Measurements from ENCODE around the gene UBE2R2.

Gene UBE2R2

DNA sequence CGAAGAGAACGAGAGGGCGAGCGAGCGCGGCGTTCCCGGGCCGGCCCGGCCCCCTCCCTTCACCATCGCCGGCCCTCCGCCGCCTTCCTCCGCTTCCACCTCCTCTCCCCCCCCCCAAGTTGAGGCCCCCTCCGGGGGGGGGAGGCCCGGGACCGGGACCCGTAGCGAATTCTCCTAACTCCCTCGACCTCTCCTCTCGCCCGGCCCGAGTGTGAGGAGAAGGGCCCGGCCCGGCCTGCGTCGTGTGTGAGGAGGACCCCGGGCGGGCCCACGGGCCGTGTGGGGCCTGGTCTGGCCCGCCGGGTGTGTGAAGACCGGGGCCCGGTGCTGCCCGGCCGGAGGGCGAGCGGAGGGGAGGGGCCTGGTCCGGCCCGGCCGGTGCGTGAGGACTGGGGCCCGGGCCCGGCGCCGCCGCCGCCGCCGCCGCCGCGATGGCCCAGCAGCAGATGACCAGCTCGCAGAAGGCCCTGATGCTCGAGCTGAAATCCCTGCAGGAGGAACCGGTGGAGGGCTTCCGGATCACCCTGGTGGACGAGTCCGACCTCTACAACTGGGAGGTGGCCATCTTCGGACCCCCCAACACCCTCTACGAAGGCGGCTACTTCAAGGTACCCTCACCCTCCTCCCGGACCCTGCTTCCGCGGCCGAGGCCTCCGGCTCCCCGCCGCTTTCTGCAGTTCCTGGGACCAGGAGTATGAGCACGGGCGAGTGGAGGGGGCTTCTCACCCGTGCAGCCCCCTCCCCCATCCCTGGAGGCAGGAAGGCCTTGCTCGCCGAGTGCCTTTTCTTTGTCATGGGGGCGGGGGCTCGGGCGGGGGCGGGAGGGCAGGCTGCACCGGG, 587 bp downstream of the UBE2R2 start:
- peak overlapping the region; percentile 98 for H3K27ac ChIP-seq (ENCODE audit: low read length)
- peak overlapping the region; percentile 78 for H2AFZ ChIP-seq (ENCODE audit: low read depth, low read length)
- no peak for TF ChIP-seq EZH2 (IDR thresholded peaks at IDR 0.05; ENCODE audit: borderline replicate concordance, low read depth, low read length, severe bottlenecking)
- TF ChIP-seq, protein P1, sequence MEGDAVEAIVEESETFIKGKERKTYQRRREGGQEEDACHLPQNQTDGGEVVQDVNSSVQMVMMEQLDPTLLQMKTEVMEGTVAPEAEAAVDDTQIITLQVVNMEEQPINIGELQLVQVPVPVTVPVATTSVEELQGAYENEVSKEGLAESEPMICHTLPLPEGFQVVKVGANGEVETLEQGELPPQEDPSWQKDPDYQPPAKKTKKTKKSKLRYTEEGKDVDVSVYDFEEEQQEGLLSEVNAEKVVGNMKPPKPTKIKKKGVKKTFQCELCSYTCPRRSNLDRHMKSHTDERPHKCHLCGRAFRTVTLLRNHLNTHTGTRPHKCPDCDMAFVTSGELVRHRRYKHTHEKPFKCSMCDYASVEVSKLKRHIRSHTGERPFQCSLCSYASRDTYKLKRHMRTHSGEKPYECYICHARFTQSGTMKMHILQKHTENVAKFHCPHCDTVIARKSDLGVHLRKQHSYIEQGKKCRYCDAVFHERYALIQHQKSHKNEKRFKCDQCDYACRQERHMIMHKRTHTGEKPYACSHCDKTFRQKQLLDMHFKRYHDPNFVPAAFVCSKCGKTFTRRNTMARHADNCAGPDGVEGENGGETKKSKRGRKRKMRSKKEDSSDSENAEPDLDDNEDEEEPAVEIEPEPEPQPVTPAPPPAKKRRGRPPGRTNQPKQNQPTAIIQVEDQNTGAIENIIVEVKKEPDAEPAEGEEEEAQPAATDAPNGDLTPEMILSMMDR (IDR thresholded peaks at IDR 0.05; ENCODE audit: borderline replicate concordance, extremely low read depth, low read length, poor library complexity, severe bottlenecking) = peak; percentile 14
- no peaks in the 10 kb centered on the region for H3K27me3 ChIP-seq (ENCODE audit: insufficient read depth, low read length, poor library complexity)
- DNase-seq = peak; percentile 77
- H3K79me2 ChIP-seq (ENCODE audit: insufficient read depth, low read length) = peaks cover 63% of the 10 kb centered on the region
- peak; percentile 50 for ATAC-seq (ENCODE audit: insufficient read depth, low read depth)
- no peaks in the 10 kb centered on the region for H3K9me3 ChIP-seq (ENCODE audit: insufficient read depth, low read length, severe bottlenecking)
- peaks cover 39% of the 10 kb centered on the region for H3K4me1 ChIP-seq (ENCODE audit: insufficient read depth, low read length)
- peak overlapping the region; percentile 95 to 99; a peak in 3 of 4 replicates for H3K4me3 ChIP-seq (ENCODE audit: low read depth in 1 of 2, low read length in 2 of 2)
- H4K20me1 ChIP-seq (ENCODE audit: insufficient read depth, low read length) = peaks cover 35% of the 10 kb centered on the region
- H3K4me2 ChIP-seq (ENCODE audit: insufficient read depth, low read length) = peak overlapping the region; percentile 70
- peaks cover 4% of the 10 kb centered on the region; the same call in 1 of the 2 replicates for H3K36me3 ChIP-seq (ENCODE audit: insufficient read depth, low read length)
- H3K9ac ChIP-seq (ENCODE audit: low read depth, low read length) = peak overlapping the region; percentile 97

DNA sequence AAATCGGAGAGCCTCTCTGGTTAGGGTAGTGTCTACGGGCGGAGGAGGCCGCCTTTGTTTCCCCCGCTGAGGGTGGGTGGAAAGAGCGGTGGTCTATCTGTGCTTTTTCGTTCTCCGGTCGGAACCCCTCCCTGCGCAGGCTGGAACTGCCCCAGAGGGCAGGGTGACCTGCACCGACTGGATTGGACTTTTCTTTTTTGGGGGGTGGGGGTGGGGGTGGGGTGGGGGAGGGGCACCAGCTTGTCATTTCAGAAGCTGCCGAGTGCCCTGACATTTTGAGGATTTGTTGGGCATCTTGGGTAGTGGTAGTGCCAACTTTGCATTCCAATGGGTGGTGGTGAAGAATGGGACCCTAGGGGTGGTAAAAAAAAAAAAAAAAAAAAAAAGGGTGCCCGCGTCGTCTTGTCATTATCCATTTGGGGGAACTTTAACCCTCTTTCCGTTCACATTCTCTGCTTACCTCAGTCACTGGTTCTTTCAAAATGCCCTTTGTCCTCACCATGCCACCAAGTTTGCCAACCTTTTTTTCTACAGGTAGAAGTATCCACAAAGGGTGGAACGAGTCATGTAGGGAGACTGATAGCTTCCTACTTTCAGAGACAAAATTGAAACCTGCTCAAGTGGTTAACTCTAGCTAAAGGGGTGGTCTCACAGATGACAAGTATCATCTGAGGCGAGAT, 1.3 kb downstream of the UBE2R2 start:
- TF ChIP-seq, protein P1 (IDR thresholded peaks at IDR 0.05; ENCODE audit: borderline replicate concordance, extremely low read depth, low read length, poor library complexity, severe bottlenecking) = no peak
- TF ChIP-seq EZH2 (IDR thresholded peaks at IDR 0.05; ENCODE audit: borderline replicate concordance, low read depth, low read length, severe bottlenecking) = no peak
- Histone ChIP-seq H3K4me2 (ENCODE audit: insufficient read depth, low read length) (peak overlapping the region; percentile 70), H3K79me2 (ENCODE audit: insufficient read depth, low read length) (peaks cover 70% of the 10 kb centered on the region), H3K4me3 (ENCODE audit: low read depth in 1 of 2, low read length in 2 of 2) (peak overlapping the region; percentile 95 to 99; a peak in 3 of 4 replicates), H3K9me3 (ENCODE audit: insufficient read depth, low read length, severe bottlenecking) (no peaks in the 10 kb centered on the region), H3K4me1 (ENCODE audit: insufficient read depth, low read length) (peaks cover 39% of the 10 kb centered on the region), H3K27me3 (ENCODE audit: insufficient read depth, low read length, poor library complexity) (no peaks in the 10 kb centered on the region), H3K27ac (ENCODE audit: low read length) (peak overlapping the region; percentile 98), H3K36me3 (ENCODE audit: insufficient read depth, low read length) (peaks cover 4% of the 10 kb centered on the region; the same call in 1 of the 2 replicates), H2AFZ (ENCODE audit: low read depth, low read length) (no peak overlapping the region), H3K9ac (ENCODE audit: low read depth, low read length) (peak overlapping the region; percentile 97), H4K20me1 (ENCODE audit: insufficient read depth, low read length) (peaks cover 38% of the 10 kb centered on the region)
- DNase-seq = peak; percentile 15
- no peak for ATAC-seq (ENCODE audit: insufficient read depth, low read depth)

DNA sequence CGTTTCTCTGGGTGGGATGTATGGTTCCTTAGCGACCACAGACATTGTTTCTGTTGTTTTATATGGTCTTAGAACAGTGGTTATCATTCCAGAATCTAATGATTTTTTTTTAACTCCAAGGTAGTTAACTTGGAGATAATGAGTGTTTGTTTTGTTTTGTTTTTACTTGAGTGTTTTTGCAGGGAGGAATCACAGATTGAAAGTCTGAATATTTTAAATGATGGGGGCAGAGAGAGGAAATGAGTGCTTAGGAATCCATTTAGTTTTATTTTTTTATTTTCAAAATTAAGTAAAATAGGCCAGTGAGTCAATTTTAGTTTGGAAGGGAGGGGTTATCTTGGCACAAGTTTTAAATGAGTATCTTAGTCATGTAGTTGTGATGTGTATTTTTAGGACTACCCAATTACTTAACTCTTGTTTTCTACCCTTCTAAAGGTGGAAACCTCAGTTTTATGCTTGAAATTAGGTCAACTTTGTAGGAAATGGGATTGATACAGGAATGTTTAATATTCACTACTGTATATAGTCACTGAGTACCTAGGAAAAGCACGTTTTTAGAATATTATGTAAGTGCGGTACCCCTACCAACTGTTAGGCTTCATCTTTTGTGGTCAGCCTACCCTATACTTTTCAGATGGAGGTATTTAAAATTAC, 2.0 kb downstream of the UBE2R2 start:
- Histone ChIP-seq H3K27ac (ENCODE audit: low read length) (peak overlapping the region; percentile 98; the same call in 1 of the 2 replicates), H3K9me3 (ENCODE audit: insufficient read depth, low read length, severe bottlenecking) (no peaks in the 10 kb centered on the region), H4K20me1 (ENCODE audit: insufficient read depth, low read length) (peaks cover 42% of the 10 kb centered on the region), H3K36me3 (ENCODE audit: insufficient read depth, low read length) (peaks cover 9% of the 10 kb centered on the region), H3K27me3 (ENCODE audit: insufficient read depth, low read length, poor library complexity) (no peaks in the 10 kb centered on the region), H3K4me3 (ENCODE audit: low read depth in 1 of 2, low read length in 2 of 2) (peak overlapping the region; percentile 19 to 99; a peak in 3 of 4 replicates), H3K9ac (ENCODE audit: low read depth, low read length) (peak overlapping the region; percentile 97), H2AFZ (ENCODE audit: low read depth, low read length) (no peak overlapping the region), H3K4me1 (ENCODE audit: insufficient read depth, low read length) (peaks cover 37% of the 10 kb centered on the region), H3K4me2 (ENCODE audit: insufficient read depth, low read length) (peak overlapping the region; percentile 70), H3K79me2 (ENCODE audit: insufficient read depth, low read length) (peaks cover 77% of the 10 kb centered on the region)
- TF ChIP-seq, protein P1 (IDR thresholded peaks at IDR 0.05; ENCODE audit: borderline replicate concordance, extremely low read depth, low read length, poor library complexity, severe bottlenecking) = no peak
- TF ChIP-seq EZH2 (IDR thresholded peaks at IDR 0.05; ENCODE audit: borderline replicate concordance, low read depth, low read length, severe bottlenecking) = no peak
- ATAC-seq (ENCODE audit: insufficient read depth, low read depth) = no peak
- no peak for DNase-seq
